Mucosa of descending colon (tissue), 3 donors: ENCODE results near the gene NMRK2. TPM values are rescaled to one million over a fixed set of nuclear protein-coding genes. Genes with fewer than 3 reads are reported as not detected.
"Not testable (repeated sequence)": the region's sequence is repeated elsewhere in the genome, so short reads cannot be mapped to it uniquely, and the experiment has no call there.

ENCODE experiments used
- ATAC-seq: fragments of 200-7000 bp; cut with Tn5 transposase; one replicate; pipeline ENCODE4 v1.9.1; 2020; ENCODE audit warnings: mild to moderate bottlenecking, moderate library complexity
- DNase-seq, 3 donors: peaks; one replicate each; pipeline ENCODE4 v3.0.0-alpha.2; 2020
- H3K36me3 ChIP-seq: fragments of 200-600 bp; one replicate; pipeline ENCODE4 v1.8.0; 2021; ENCODE audit warnings: low read depth, mild to moderate bottlenecking
- H3K4me1 ChIP-seq: fragments of 200-600 bp; one replicate; pipeline ENCODE4 v1.8.0; 2021; ENCODE audit warnings: low read depth, mild to moderate bottlenecking
- H3K4me3 ChIP-seq: fragments of 200-600 bp; one replicate; pipeline ENCODE4 v1.8.0; 2021; ENCODE audit warnings: mild to moderate bottlenecking
- H3K9me3 ChIP-seq: fragments of 200-600 bp; one replicate; pipeline ENCODE4 v1.8.0; 2021; ENCODE audit warnings: mild to moderate bottlenecking
- intact Hi-C, 2 donors: fragments of 100-400 bp; cut with DNase I in 1 of 2; cut with micrococcal nuclease in 1 of 2; formaldehyde crosslinking; loops; one replicate each; pipeline versions ENCODE4 v1.11.0 to v1.11.1; 2022; cut with DNase I, micrococcal nuclease
- total RNA-seq, 3 donors: library from RNA; stranded (reverse); fragmentation: NEBNext Ultra II Directional in 2 of 3; extraction: Animal tissue kit (Norgen Biotek cat#: 25700) in 2 of 3; gene quantifications; one replicate each; pipeline versions ENCODE4 v1.2.1 to v1.2.4, GENCODE V29; 2021 to 2023
- TF ChIP-seq, protein P1 (sequence below): fragments of 200-600 bp; IDR thresholded peaks from one replicate; pipeline ENCODE4 v1.8.0; 2022; ENCODE audit warnings: antibody characterized with exemption, mild to moderate bottlenecking
- donor health status: DM: no; HTN: no; CAD: no; lungs with moderate emphysema.
- donor health status: DM: no; HTN: no; CAD: no.
- donor health status: DM: no; HTN: yes; CAD: no.

NMRK2 gene
- total RNA-seq, 3 donors from 2014 or later, result 0.36 TPM; not detected in 2

DNA sequence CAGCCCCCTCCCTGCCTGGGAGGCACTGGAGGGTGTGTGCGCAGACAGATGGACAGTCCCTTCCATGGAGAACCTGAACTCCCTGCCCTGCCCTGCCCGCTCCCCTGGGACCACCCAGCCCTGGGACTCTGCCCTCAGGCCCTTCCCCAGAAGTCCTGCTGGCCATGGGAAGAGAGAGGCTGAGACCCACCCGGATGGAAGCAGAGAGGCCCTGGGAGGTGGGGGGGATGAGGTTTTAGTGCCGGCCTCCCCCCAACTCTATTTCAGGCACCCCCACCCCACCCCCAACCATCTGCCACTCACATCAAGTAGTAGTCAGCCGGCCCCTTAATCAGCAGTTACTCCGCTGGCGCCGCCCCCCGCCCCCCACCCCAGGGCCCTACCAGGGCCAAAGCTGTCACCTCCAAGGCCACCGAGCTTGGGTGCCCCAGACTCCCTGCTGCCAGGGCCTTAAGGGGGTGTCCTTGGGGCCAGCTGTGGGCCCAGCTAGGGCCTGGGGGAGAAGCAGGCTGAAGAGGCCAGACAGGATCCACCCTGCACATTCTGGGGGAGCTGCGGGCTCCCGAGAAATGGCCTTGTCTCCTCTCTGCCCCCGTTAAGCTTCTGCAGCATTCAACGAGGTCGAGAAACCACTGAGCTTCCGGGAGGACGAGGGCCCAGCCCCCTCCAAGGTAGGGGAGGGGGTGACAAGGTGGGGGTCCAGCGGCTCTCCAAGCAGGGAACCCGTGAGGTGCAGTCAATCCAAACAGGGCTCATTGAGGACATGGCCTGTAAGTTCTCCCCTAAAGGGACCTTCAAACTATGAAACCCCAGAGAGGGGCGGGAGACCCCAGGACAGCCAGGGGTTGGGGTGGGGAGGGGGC lies 17.4 kb downstream of the NMRK2 start:
- Histone ChIP-seq H3K4me3 (no peak overlapping the region), H3K36me3 (no peaks in the 10 kb centered on the region), H3K4me1 (no peaks in the 10 kb centered on the region), H3K9me3 (no peaks in the 10 kb centered on the region)
- intact Hi-C loops, result no loop called here
- no peak for ATAC-seq
- TF ChIP-seq, protein P1, sequence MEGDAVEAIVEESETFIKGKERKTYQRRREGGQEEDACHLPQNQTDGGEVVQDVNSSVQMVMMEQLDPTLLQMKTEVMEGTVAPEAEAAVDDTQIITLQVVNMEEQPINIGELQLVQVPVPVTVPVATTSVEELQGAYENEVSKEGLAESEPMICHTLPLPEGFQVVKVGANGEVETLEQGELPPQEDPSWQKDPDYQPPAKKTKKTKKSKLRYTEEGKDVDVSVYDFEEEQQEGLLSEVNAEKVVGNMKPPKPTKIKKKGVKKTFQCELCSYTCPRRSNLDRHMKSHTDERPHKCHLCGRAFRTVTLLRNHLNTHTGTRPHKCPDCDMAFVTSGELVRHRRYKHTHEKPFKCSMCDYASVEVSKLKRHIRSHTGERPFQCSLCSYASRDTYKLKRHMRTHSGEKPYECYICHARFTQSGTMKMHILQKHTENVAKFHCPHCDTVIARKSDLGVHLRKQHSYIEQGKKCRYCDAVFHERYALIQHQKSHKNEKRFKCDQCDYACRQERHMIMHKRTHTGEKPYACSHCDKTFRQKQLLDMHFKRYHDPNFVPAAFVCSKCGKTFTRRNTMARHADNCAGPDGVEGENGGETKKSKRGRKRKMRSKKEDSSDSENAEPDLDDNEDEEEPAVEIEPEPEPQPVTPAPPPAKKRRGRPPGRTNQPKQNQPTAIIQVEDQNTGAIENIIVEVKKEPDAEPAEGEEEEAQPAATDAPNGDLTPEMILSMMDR, result no peak
- DNase-seq, result no peak

DNA sequence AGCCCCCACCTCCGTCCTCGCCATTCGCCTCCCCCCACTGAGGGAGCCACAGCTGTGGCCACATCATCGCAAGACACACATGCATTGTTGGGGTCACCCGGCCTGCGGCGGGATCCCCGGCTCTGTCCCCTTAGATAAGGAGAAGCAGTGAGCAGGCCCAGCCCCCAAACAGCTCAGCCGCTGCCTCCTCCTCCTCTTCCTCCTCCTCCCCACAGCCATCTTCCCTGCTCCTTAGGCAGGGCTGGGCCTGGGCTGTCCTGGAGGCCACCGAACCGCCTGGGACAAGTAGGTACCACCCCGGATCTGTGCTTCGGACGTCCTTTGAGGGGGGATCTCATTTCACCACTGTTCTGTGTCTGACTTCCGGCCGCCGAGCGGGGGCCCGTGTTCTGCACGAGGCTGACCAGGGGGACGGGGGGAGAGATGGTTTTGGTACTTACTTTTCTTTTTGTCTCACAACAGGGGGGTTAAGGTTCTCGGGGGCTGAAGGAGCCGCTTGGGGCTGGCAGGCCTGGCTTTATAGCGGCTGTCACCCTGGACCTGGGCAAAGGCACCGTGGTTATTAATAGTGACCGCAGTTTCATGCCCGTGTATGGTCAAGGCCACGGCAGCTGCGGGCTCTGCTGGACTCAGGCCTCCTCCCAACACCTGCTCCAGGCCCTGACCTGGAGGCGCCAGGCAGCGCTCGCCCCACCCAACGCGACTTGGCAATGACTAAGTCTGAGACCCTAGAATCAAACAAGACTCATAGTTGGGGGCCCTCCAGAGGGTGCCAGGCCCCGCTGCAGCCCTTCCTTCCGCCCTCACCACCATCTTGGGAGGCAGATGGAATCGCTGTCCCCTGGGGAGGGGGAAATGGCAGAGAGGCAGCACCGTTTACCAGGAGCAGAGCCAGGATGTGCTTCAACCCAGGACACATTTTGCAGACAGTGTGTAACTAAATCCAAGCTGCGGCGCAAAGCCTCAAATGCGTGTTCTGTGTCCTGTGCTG lies 18.3 kb downstream of the NMRK2 start:
- Histone ChIP-seq H3K4me1 (no peaks in the 10 kb centered on the region), H3K9me3 (no peaks in the 10 kb centered on the region), H3K36me3 (no peaks in the 10 kb centered on the region), H3K4me3 (no peak overlapping the region)
- DNase-seq (no peak), ATAC-seq (peak; percentile 44)
- intact Hi-C loops, result no loop called here
- TF ChIP-seq, protein P1, result no peak

DNA sequence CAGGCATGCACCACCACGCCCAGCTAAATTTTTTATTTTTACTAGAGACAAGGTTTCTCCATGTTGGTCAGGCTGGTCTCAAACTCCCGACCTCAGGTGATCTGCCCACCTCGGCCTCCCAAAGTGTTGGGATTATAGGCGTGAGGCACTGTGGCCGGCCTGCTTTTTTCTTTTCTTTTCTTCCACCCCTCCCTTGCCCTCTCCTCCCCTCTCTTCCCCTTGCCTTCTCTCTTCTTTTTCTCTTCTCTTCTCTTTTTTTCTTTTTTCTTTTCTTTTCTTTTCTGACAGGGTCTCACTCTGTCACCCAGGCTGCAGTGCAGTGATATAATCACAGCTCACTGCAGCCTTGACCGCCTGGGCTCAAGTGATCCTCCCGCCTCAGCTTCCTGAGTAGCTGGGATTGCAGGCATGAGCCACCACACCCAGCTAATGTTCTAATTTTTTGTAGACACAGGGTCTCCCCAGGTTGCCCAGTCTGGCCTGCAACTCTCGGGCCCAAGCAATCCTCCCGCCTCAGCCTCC lies 19.9 kb downstream of the NMRK2 start:
- DNase-seq, H3K36me3 ChIP-seq, H3K4me1 ChIP-seq, ATAC-seq, intact Hi-C loops, H3K9me3 ChIP-seq, H3K4me3 ChIP-seq: not testable (repeated sequence)

DNA sequence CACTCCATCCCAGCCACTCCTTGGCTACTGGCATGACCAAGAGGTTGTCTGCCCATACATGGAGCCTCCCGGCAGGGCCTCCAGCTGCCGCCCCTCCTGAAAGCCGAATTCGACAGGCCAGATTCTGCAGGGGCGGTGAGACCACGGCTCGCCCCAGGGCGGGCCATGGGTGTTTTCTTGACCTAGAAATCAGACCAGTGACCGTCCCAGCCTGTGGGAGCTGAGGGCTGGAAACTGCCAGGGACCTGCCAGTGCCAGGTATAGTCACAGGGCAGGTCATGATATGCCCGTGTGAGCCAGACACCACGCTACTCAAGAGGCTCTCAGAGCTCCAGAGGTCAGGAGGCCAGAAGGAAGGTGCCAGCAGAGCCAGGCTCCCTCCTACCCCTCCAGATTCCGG lies 21.2 kb downstream of the NMRK2 start:
- no peak for ATAC-seq
- Histone ChIP-seq H3K9me3 (no peaks in the 10 kb centered on the region), H3K36me3 (peaks cover 10% of the 10 kb centered on the region), H3K4me1 (no peaks in the 10 kb centered on the region), H3K4me3 (no peak overlapping the region)
- no peak for DNase-seq
- intact Hi-C loops, result no loop called here
- TF ChIP-seq, protein P1, result no peak

DNA sequence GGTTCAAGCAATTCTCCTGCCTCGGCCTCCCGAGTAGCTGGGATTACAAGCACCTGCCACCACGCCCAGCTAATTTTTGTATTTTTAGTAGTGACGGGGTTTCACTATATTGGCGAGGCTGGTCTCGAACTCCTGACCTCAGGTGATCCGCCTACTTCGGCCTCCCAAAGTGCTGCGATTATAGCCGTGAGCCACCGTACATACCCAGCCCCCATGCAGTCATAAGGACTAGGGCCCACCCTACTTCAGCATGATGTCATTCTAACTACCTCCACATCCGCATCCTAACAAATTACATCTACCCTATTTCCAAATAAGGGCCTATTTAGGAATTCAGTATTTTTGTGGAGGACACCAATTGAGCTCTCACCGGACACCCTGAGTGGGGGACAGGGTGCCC lies 22.4 kb downstream of the NMRK2 start:
- intact Hi-C loops, DNase-seq, H3K4me1 ChIP-seq, H3K4me3 ChIP-seq, ATAC-seq, H3K9me3 ChIP-seq: not testable (repeated sequence)
- peaks cover 18% of the 10 kb centered on the region for H3K36me3 ChIP-seq

DNA sequence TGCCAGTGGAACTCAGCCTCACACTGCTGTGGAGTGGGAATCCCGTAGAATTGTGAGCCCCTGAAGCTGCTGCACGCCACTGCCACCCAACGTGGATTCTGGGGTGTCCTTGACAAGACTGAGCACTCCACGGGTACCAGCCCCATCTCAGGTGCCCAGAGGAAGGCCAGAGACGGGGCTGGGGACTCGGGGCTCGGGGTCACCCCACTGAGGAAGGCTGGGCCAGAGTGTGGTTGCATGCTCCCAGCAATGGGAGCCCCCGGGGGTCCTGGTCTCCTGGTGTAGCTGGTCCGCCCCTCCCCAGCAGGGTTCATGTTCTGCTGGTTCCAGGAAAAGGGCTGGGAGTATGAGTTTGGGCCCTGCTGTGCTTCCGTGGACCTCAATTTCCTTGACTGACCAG lies 22.8 kb downstream of the NMRK2 start:
- Histone ChIP-seq H3K36me3 (peaks cover 18% of the 10 kb centered on the region), H3K9me3 (no peaks in the 10 kb centered on the region), H3K4me3 (no peak overlapping the region), H3K4me1 (no peaks in the 10 kb centered on the region)
- no peak for ATAC-seq
- intact Hi-C loops, result no loop called here
- DNase-seq, result no peak
- TF ChIP-seq, protein P1, result no peak
